NCI-H2196 (cell line): ENCODE data around the gene TBX2.

Source experiments
- DNase-seq: peaks from one replicate; lab custom pipeline; 2025; ENCODE audit not compliant: unreplicated experiment; lab: John Stamatoyannopoulos, UW

The TBX2 gene

GRCh38 chr17:61450641-61451537, 51.2 kb downstream of the TBX2 start:
- no peak for DNase-seq

DNA sequence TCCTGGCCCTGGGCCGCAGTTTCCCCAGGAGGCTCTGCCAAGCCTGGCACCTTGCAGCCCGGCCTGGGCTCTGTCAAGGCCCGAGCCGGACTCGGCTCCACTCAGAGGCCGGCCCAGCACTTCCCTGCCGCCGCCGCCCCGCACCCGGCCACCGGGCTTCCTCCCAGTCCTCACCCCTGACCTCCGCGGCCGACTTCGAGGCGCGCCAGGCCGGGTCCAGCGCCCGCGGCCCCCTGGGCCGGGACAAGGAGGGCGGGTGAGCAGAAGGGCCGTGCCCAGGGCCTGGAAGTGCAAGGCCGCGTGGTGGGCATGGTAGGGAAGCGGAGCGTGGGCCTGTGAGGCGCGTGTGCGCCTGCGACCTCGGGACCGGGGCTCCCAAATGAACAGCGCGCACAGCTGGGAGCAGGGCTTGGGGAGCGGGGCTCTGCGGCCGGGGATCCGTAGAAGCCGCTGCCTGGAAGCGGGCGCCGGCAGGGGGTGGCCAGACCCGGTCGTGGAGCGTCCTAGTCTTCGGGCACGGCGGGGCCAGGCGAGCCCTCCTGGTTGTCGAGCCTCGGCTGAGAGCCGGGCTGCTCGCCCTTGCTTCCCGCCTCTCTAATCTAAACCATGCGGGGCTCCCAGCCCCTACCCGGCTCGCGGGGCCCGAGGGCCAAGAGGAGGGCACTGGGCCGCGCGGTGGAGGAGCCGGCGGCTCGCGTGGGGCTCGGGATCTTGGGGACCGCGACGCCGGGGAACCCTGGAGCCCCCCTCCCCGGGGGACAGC, 52.1 kb downstream of the TBX2 start:
- DNase-seq, result no peak

DNA sequence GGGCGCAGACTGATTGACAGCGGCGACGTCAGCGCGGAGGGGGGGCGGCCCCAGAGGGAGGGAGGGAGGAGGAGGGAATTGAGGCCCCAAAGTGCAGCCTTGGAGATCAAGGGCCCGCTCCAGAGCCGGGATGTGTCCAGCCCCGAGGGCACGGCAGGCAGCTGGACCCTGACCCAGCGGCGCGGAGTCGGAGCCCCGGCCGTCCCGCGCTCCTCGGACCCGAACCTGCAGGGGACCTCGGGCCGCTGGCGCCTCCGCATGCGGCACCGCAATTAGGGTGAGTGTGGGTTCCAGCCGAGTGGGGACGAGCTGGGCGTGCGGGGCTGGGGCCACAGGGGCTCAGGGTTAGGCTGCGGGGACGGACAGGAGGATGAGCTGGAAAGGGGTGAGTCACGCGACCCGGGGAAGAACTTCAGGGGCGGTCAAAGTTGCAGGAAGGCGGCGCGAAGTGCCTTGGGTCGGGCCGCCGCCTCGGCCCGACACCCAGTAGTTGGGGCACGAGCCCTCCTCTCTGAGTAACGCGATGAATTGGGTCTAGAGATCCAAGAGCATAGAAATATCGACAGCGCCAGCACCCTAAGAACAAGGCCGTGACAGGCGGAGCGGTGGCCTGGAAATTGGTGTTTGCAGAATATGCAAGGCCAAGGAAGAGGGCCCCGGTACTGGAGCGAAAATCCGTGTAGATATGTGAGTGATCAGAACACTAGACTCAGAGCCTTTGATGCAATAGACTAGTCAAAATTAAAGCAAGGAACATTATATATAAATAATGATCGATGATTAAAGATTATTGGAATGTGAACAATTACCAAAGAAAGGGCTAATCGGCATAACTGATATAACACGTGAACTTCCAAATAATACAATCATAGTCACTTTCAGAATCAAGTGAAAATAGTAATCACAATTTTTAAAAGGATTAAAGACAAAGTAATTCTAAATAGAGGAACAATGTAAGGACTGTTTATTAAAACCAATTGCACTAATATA, 53.0 kb downstream of the TBX2 start, which contains the start of gene TBX4:
TBX4 (plus strand) TSS at position 122 of the 990 bp plus-strand sequence. CDS start 4,069 bp downstream, outside the sequence.
- DNase-seq, result no peak

- DNase-seq, result no peak
Observed at GRCh38 chr17:61453566-61454380, 54.1 kb downstream of the TBX2 start.

- no peak for DNase-seq
Observed at GRCh38 chr17:61454381-61455323, 55.0 kb downstream of the TBX2 start.

DNA sequence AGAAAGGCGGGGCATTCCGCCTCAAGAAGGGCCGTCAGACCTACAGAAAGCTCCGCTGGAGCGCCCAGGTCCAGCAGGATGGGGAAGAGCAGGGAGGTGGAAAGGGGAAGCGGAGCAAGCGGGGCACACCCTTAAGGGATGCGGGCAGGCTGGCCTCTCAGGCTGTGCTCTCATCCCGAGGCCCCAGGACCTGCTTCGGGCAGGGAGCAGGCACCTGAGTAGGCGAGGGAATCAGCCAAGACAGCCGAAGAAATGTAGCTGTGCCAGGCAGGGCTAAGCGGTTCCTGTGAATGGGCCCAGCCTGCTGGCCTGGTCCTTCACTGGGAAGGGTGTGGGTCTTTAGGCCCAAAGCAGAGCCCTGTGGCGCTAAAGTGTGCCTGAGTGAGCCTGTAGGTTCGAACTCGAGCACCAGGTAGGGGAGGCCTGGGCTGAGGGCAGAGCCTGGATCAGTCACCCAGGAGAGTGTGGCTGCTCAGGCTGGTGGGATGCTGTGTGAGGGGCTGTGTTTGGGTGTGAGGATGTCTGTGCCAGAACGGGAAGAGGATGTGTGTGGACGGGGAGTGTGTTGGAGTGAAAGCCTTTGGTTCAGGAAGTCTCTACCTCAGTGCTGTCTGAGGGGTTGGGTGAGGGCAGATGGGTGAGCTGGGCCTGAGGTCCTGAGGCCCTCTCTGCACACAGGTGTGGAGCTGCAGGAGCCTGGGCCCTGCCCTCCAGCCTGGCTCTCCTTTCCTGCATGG, 55.8 kb downstream of the TBX2 start:
- no peak for DNase-seq

DNA sequence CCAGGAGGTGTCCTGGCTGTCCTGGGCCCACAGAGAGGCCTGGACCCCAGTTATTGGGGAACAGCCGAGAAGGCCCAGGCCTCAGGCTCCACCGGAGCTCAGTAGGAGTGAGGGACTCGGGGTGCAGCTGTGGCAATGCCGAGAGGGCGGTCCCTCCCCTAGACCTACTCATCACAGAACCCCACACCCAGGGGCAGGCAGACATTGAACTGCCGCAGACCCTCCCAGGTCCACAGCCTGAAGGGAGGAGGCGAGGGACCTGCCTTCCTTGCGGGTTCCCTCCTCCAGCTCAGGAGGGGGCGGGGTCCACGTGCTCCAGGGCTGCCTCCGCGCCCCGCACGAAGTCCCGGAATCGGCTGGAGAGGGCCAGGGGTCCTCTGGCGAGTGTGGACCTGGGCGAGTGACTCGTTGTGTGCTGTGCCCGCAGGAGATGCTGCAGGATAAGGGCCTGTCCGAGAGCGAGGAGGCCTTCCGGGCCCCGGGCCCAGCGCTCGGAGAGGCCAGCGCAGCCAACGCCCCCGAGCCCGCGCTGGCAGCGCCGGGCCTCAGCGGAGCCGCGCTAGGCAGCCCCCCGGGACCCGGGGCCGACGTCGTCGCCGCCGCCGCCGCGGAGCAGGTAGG, 56.5 kb downstream of the TBX2 start:
- DNase-seq, result no peak

GRCh38 chr17:61456688-61457225, 57.1 kb downstream of the TBX2 start:
- no peak for DNase-seq

DNA sequence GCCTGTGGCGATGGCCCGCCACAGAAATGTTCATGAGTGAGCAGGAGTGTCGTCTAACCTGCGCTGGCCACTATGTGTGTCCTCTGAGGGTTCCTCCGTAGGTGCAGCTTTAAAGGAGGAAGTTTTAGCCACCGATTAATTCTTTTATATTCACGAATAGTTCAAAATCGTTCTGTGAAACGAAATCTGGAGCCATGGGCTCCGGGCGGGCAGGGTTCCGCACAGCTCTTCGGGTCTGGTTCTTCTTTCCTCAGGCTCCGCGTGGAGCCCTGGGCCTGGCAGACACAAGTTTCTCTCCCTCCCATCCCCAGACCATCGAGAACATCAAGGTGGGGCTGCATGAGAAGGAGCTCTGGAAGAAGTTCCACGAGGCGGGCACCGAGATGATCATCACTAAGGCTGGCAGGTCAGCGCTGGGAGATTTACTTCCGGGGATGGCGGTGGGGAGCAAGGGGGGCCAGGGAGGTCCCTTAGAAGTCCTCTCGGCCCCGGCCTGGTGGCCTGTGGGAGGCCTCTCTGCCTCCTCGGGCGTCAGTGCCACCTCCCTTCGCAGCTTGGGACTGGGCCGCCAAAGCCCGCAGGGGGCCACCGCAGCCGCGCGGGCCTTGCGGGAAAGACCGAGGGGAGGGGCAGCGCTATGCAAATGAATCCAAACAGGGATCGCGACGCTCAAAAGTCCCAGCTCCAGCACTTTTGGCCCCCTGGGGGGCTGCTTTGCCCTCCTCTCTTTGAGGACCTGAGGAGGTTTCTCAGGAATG, 57.8 kb downstream of the TBX2 start:
- no peak for DNase-seq

- no peak for DNase-seq
Observed at GRCh38 chr17:61458000-61458399, 58.4 kb downstream of the TBX2 start.

DNA sequence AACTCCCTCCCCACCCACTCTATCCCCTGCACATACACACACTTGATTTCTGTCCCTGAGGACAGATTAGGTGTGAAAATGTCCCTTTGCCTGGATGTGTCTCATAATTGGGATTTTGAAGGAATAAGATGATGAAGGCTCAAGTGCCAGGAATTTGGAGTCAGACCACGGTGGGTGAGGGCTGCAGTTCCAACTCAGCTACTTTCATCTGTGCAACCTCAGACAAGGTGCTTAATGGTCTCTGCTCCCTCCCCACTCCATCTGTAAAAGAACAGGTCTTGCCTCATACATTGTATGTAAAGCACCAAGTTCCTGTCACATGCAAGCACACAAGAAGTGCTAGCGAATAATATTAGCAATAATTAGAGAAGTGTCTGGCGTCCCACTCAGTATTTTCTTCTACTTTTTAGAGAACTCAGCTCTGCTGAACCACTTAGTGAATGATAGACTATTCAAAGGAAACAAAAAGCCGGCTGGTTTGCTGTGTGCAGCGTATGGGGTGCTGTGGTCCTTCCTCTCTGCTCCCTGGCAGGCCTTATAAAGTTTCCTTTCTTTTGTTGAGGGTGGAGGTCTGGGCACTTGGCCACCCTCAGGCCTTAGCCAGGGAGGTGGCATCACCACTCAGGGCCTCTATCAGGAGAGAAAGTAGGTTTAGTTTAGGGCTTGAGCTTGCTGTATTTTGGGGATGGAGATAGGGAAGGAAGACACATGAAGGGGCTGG, 58.9 kb downstream of the TBX2 start:
- no peak for DNase-seq
